Kidney epithelial cell (primary cell): ENCODE data around the gene HMBS. TPM values are rescaled to one million over a fixed set of nuclear protein-coding genes. Genes with fewer than 3 reads are reported as not detected.

ENCODE experiments used
- DNase-seq: peaks from one replicate; pipeline ENCODE4 v3.0.0-alpha.2; 2010; ENCODE audit warnings: low read depth
- H3K27me3 ChIP-seq: 2 replicates; pipeline ENCODE4 v1.6.0; 2011; ENCODE audit warnings: low read length; ENCODE audit not compliant: control insufficient read depth, insufficient read depth
- H3K36me3 ChIP-seq: 2 replicates; pipeline ENCODE4 v1.5.1; 2011; ENCODE audit warnings: low read length; ENCODE audit not compliant: control insufficient read depth, insufficient read depth
- H3K4me3 ChIP-seq: 2 replicates; pipeline ENCODE4 v1.5.1; 2011; ENCODE audit warnings: low read depth, mild to moderate bottlenecking, control low read depth, low read length
- CTCF ChIP-seq: IDR thresholded peaks from 2 replicates; pipeline ENCODE4 v1.5.1; 2011; ENCODE audit warnings: mild to moderate bottlenecking, moderate library complexity, low read length, control low read depth, inconsistent platforms; ENCODE audit not compliant: insufficient read depth, poor library complexity, severe bottlenecking
- total RNA-seq: library from RNA; depleted of rRNA; stranded (reverse); fragments of >200 nt; gene quantifications from 2 replicates; pipeline ENCODE4 v1.2.3, GENCODE V29; 2015

The HMBS gene
- total RNA-seq, 1 donor from 2014 or later = 27.7 TPM

GRCh38 chr11:119116235-119116594 lies 31.5 kb downstream of the HMBS start:
- no peak for TF ChIP-seq CTCF
- no peaks in the 10 kb centered on the region for H3K27me3 ChIP-seq
- H3K36me3 ChIP-seq = no peaks in the 10 kb centered on the region
- no peak for DNase-seq
- no peak overlapping the region for H3K4me3 ChIP-seq

GRCh38 chr11:119116601-119117000 lies 31.9 kb downstream of the HMBS start:
- H3K4me3 ChIP-seq = no peak overlapping the region
- no peak for TF ChIP-seq CTCF

GRCh38 chr11:119117004-119117706 lies 32.5 kb downstream of the HMBS start:
- no peak for DNase-seq
- no peaks in the 10 kb centered on the region for H3K36me3 ChIP-seq
- no peak for TF ChIP-seq CTCF

More at GRCh38 chr11:119116601-119117000, 31.9 kb downstream of the HMBS start:
- Histone ChIP-seq H3K36me3 (no peaks in the 10 kb centered on the region), H3K27me3 (no peaks in the 10 kb centered on the region)
- no peak for DNase-seq

GRCh38 chr11:119118227-119118626 lies 33.5 kb downstream of the HMBS start:
- no peak for TF ChIP-seq CTCF
- H3K4me3 ChIP-seq = no peak overlapping the region
- H3K27me3 ChIP-seq = no peaks in the 10 kb centered on the region
- H3K36me3 ChIP-seq = no peaks in the 10 kb centered on the region
- no peak for DNase-seq

More at GRCh38 chr11:119117004-119117706, 32.5 kb downstream of the HMBS start:
- Histone ChIP-seq H3K27me3 (no peaks in the 10 kb centered on the region), H3K4me3 (no peak overlapping the region)

GRCh38 chr11:119118946-119119345 lies 34.3 kb downstream of the HMBS start:
- no peaks in the 10 kb centered on the region for H3K27me3 ChIP-seq
- no peak for TF ChIP-seq CTCF
- no peak for DNase-seq
- no peaks in the 10 kb centered on the region for H3K36me3 ChIP-seq
- H3K4me3 ChIP-seq = no peak overlapping the region

GRCh38 chr11:119120639-119121007 lies 35.9 kb downstream of the HMBS start:
- Histone ChIP-seq H3K27me3 (no peaks in the 10 kb centered on the region), H3K36me3 (no peaks in the 10 kb centered on the region), H3K4me3 (peak overlapping the region; percentile 47)
- TF ChIP-seq CTCF = no peak
- DNase-seq = no peak
